HG02852 (cell line): ENCODE data around the gene DBNDD1.

Experiments
- ATAC-seq: cut with Tn5 transposase; IDR thresholded peaks from one replicate; pipeline ENCODE4 v1.9.1; 2021; ENCODE audit warnings: mild to moderate bottlenecking, moderate library complexity; ENCODE audit not compliant: unreplicated experiment

The DBNDD1 gene

GRCh38 chr16:89965447-89966225 is 53.6 kb downstream of the DBNDD1 start:
- ATAC-seq: no peak

DNA sequence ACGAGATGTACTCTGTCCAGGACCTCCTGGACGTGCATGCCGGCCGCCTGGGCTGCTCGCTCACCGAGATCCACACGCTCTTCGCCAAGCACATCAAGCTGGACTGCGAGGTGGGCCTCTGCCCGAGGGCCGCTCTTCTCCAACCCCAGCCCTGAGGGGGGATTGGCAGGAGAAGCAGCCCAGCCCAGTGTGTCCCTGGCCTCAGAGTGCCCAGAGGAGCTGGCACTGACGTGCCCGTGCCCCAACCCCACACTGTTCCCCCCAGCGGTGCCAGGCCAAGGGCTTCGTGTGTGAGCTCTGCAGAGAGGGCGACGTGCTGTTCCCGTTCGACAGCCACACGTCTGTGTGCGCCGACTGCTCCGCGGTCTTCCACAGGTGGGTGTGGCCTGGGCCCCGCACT is 55.1 kb downstream of the DBNDD1 start:
- no peak for ATAC-seq

DNA sequence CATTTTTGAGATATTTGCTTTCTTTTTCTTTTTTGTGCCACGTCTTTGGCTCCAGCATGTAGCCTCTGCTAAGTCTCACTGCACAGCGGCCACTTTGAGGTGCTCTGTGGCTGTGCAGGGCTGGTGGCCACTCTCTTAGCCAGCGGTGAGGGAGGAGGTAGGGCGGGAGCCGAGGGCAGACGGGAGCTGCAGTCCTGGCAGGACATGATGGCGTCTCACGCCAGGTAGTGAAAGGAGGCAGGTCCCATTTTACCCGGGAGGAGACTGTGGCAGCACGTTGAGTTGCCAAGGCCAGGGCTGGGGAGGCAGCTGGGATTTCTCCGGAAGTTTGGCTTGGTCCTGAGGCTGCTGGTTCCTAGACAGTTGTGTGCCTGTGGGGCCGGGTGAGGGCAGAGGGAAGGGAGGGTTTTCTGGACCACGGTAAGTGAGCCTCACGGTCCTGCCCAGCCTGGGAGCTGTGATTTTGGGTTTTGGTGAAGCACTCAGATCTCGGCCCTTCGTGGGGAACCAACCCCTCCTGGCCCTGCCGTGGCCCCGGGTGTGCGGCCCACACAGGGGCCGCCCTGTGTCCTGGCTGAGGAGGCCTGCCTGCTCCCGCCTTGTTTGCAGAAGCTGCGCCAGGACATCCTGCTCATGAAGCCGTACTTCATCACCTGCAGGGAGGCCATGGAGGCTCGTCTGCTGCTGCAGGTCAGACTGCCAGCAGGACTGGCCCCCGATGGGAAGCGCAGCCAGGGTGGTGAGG is 56.3 kb downstream of the DBNDD1 start:
- ATAC-seq: no peak

DNA sequence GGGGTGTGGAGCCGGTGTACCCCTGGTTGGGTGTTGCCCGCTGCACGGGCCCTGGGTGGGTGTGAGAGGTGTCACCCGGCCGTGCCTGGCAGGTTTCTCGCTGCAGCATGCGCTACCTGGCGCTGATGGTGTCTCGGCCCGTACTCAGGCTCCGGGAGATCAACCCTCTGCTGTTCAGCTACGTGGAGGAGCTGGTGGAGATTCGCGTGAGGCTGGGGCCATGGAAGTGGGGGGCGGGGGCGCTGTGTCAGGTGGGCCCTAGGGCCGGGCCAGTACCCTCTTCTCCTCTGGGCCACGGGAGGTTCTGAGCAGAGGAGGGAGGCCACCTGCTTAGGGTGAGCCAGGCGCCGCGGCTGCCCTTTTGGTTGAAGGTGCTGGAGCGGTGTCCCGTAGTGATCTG is 57.3 kb downstream of the DBNDD1 start:
- ATAC-seq: no peak

DNA sequence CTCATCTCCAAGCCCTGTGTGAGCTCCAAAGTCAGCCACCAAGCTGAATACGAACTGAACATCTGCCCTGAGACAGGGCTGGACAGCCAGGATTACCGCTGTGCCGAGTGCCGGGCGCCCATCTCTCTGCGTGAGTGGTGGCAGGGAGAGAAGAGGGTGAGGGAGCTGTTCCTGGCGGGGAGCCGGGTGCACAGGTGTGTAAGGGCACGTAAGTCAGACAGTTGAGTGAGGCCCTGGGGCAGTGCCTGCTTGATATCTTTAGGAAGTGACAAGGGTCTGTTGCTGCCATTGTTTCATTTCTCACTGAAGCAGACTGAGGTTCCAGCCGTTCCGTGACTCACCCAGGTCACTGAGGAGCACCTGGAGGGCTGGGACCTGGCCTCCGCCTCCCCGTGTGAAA is 58.3 kb downstream of the DBNDD1 start:
- ATAC-seq: no peak

DNA sequence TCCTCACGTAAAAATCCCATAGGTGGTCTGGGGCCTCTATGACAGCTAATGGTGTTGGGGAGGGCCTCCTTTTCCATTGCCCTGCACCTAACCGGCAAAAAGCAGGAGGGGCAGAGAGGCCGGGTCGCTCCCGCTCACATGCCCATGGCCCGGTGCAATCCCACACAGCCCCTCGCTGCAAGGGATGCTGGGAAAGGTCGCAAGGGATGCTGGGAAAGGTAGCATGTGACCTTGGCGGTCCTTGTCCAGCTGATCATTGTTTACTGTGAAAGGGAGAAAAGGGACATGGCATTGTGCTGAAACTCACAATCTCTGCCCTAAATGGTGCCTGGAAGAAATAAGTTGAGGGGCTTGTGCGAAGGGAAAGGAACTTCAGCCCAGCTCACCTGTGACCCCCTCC is 60.7 kb downstream of the DBNDD1 start:
- no peak for ATAC-seq

DNA sequence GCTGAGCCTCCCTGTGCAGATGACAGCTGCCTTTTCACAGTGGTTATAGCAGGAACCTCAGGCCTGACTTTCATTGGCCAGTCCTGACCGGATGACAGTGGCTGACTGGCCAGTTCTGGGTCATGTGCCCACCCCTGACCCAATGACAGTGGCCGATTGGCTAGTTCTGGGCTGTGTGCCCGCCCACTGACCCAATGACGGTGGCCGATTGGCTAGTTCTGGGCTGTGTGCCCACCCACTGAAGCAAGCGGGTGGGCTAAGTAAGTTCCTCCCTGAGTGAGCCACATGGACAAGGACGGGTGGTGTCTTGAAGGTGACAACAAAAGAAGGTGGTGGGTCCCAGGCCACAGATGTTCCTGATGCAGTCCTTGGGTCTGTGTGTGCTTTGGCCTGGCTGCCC is 61.2 kb downstream of the DBNDD1 start:
- no peak for ATAC-seq

DNA sequence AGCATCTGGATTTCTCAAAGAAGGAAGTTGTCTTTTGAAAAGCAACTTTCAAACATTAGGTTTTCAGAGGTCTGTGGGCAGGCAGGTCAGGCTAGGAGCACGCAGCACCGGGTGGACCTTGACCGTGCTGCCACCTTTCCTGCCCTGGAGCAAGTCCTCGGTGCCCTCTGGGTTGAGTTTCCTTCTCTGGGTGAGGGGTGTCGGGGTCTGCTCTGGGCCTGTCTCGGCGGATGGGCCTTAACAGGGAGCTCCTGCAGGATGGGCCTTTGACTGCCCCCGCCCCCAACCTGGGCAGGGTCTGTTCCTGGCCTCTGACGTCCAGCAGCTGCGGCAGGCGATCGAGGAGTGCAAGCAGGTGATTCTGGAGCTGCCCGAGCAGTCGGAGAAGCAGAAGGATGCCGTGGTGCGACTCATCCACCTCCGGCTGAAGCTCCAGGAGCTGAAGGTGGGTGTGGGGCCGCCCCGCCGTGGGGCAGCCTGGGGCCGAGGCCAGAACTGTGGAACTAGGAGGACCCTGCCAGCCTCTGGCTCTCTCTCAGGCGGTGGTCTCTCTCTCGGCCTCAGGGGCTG is 62.0 kb downstream of the DBNDD1 start:
- ATAC-seq: no peak

- ATAC-seq: no peak
These were observed 62.6 kb downstream of the DBNDD1 start for GRCh38 chr16:89956505-89957215.

DNA sequence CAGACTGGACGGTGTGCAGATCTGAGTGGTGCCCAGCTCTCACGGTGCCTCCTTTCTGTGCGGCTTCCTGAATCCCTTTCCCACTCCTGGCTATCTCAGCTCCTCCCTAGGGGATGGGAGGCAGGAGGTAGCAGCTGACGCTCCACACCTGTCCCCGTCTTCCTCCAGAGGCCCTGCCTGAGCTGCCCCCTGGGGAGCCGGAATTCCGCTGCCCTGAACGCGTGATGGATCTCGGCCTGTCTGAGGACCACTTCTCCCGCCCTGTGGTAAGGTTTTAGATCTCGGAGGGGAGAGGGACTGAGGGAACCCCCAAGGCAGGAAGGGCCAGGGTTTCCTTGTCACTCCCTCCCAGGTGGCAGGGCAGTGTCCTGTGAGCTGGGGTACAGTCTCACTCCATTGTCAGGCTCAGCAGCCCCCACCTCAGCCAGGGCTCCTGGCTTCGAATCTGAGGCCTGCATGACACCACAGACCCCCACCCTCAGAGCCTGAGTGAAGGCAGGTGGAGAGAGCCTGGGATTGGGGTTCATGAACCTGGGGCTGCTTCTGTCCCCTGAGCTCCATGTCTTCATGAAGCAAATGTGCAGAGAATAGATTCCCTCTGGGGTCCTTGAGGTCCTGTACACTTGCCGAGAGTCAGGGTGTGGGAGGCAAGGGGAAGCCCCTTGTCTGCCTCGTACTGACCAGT is 64.1 kb downstream of the DBNDD1 start:
- ATAC-seq: no peak
